Lung (tissue), 12 donors: ENCODE data around the gene WBP11. TPM values are rescaled to one million over a fixed set of nuclear protein-coding genes. Genes with fewer than 3 reads are reported as not detected.

Source experiments
- ATAC-seq: fragments of 200-7000 bp; cut with Tn5 transposase; one replicate; pipeline ENCODE4 v1.9.1; 2020; ENCODE audit warnings: moderate number of reproducible peaks; ENCODE audit not compliant: insufficient read depth, low FRiP score
- DNase-seq, 3 donors: peaks; one replicate each; pipeline ENCODE4 v3.0.0-alpha.2; 2013 to 2017
- H3K27ac ChIP-seq, 2 donors: one replicate each; pipeline ENCODE4 v1.5.1; 2013; ENCODE audit warnings: mild to moderate bottlenecking in 2 of 2, moderate library complexity in 2 of 2, control low read depth in 1 of 2, inconsistent platforms in 1 of 2, low read depth in 1 of 2, low read length in 1 of 2
- H3K27me3 ChIP-seq, 3 donors: one replicate each; pipeline ENCODE4 v1.5.1; 2013; ENCODE audit warnings: low read length in 2 of 3; ENCODE audit not compliant: control insufficient read depth in 3 of 3, insufficient read depth in 3 of 3
- H3K36me3 ChIP-seq, 4 donors: one replicate each; pipeline ENCODE4 v1.5.1; 2013; ENCODE audit warnings: low read length in 4 of 4, mild to moderate bottlenecking in 1 of 4, moderate library complexity in 1 of 4; ENCODE audit not compliant: control insufficient read depth in 4 of 4, insufficient read depth in 4 of 4
- H3K4me1 ChIP-seq, 5 donors: one replicate each; pipeline ENCODE4 v1.5.1; 2013; ENCODE audit warnings: low read length in 5 of 5, mild to moderate bottlenecking in 2 of 5, moderate library complexity in 1 of 5; ENCODE audit not compliant: control insufficient read depth in 5 of 5, insufficient read depth in 5 of 5
- H3K4me3 ChIP-seq: one replicate; pipeline ENCODE4 v1.5.1; 2013; ENCODE audit warnings: mild to moderate bottlenecking, control low read depth, moderate library complexity
- H3K9ac ChIP-seq, 2 donors: one replicate each; pipeline ENCODE4 v1.5.1; 2013; ENCODE audit warnings: low read length in 2 of 2, control low read depth in 1 of 2; ENCODE audit not compliant: insufficient read depth in 1 of 2
- H3K9me3 ChIP-seq, 4 donors: one replicate each; pipeline ENCODE4 v1.5.1; 2013; ENCODE audit warnings: low read length in 3 of 4, mild to moderate bottlenecking in 1 of 4, moderate library complexity in 1 of 4; ENCODE audit not compliant: control insufficient read depth in 4 of 4, insufficient read depth in 3 of 4
- CTCF ChIP-seq: IDR thresholded peaks from 2 replicates; pipeline ENCODE4 v1.5.1; 2012; ENCODE audit warnings: mild to moderate bottlenecking; ENCODE audit errors: control extremely low read depth, extremely low read depth
- WGBS, 2 donors: extraction: QIAGEN DNeasy Blood & Tissue Kit; methylation state at CpG; one replicate each; pipeline ENCODE4 v1.1.7; 2013; 5-methylcytosine and 5-hydroxymethylcytosine counted together
- polyA plus RNA-seq, 2 donors: library from polyadenylated mRNA; stranded (reverse); fragments of 200-250 nt; gene quantifications; one replicate each; pipeline ENCODE4 v1.2.1, GENCODE V29; 2013
- total RNA-seq, 2 donors: library from RNA; depleted of rRNA in 1 of 2; stranded (reverse); fragments of >200 nt in 1 of 2; gene quantifications; one replicate each; pipeline ENCODE4 v1.2.1, GENCODE V29; 2014 to 2021
- donor health status: control.
- donor health status: control.
- donor health status: Bipolar disorder and iron deficiency.
- donor health status: healthy.
- donor health status: DM: yes; HTN: yes; CAD: no.

The WBP11 gene
- total and polyA plus RNA-seq, 4 donors: 14.8 to 52.8 (median 30.6) TPM

DNA sequence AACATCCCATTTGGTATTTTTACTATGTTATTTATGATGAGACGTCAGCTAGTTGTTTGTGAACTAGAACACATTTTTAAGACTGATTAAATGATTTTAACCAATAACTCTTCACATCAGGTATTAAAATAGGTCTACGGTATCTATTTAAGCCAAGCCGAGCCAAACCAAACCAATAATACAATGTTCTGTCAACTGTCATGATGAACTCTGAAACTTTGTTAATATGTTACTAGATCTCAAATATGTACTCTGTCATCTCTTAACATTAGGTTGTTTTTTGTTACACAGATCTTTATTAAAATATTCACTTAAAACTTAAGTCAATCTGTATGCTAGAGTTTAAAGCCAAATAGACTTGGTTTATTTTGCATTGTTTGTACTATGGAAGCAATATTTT, 39.0 kb upstream of the WBP11 start:
- ATAC-seq: no peak
- WGBS, 2 donors: 75 to 88% methylated on average over 3 of the region's 3 CpGs
- Histone ChIP-seq H3K4me3 (no peak overlapping the region), H3K4me1 (peaks cover 6 to 26% (median 16%) of the 10 kb centered on the region in 5 donors), H3K9ac (no peak overlapping the region), H3K9me3 (no peaks in the 10 kb centered on the region), H3K27ac (peak overlapping the region in 1 of 2 donors; percentile 33), H3K36me3 (peaks cover 0 to 1% (median 0%) of the 10 kb centered on the region in 4 donors), H3K27me3 (no peaks in the 10 kb centered on the region)
- no peak for TF ChIP-seq CTCF
- DNase-seq: no peak

DNA sequence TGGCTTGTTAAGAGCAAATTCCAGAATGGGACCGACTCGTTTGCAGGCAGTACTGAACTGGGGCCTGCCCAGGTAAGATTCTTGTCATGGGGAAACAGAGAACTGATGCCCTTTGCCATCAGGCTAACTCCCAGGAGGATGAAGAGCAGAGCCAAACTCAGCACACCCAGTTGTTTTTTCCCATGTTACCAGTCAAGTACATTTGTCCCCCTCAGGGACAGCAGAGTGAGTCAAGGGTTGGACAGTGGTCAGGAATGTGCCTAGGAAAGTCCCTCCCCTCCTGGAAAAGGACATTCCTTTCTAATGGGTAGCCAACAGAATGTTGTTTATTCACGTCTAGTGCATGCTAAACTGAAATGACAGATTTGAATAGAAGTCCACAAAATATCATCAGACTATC, 38.5 kb upstream of the WBP11 start:
- Histone ChIP-seq H3K9me3 (no peaks in the 10 kb centered on the region), H3K27me3 (no peaks in the 10 kb centered on the region), H3K4me3 (no peak overlapping the region), H3K9ac (no peak overlapping the region), H3K36me3 (peaks cover 0 to 1% (median 0%) of the 10 kb centered on the region in 4 donors), H3K4me1 (peaks cover 1 to 21% (median 11%) of the 10 kb centered on the region in 5 donors), H3K27ac (peak overlapping the region; percentile 78 to 93)
- 33 to 69% methylated on average over 3 of the region's 3 CpGs for WGBS, 2 donors
- DNase-seq: peak; percentile 18 to 44 (median 40)
- peak; percentile 48 for ATAC-seq
- no peak for TF ChIP-seq CTCF

GRCh38 chr12:14840616-14841015, 37.3 kb upstream of the WBP11 start:
- Histone ChIP-seq H3K9ac (no peak overlapping the region), H3K9me3 (no peaks in the 10 kb centered on the region), H3K36me3 (peaks cover 0 to 1% (median 0%) of the 10 kb centered on the region in 4 donors), H3K27ac (no peak overlapping the region), H3K4me1 (peaks cover 0 to 17% (median 6%) of the 10 kb centered on the region in 5 donors), H3K27me3 (no peaks in the 10 kb centered on the region), H3K4me3 (no peak overlapping the region)
- DNase-seq: no peak
- no peak for ATAC-seq
- WGBS, 2 donors: 82 to 90% methylated on average over 4 of the region's 4 CpGs
- no peak for TF ChIP-seq CTCF

GRCh38 chr12:14839262-14839661, 36.0 kb upstream of the WBP11 start:
- 98 to 99% methylated on average over 1 of the region's 1 CpG for WGBS, 2 donors
- Histone ChIP-seq H3K27me3 (no peaks in the 10 kb centered on the region), H3K9ac (no peak overlapping the region), H3K4me1 (peaks cover 0 to 22% (median 8%) of the 10 kb centered on the region in 5 donors), H3K36me3 (peaks cover 0 to 1% (median 0%) of the 10 kb centered on the region in 4 donors), H3K27ac (no peak overlapping the region), H3K9me3 (no peaks in the 10 kb centered on the region), H3K4me3 (no peak overlapping the region)
- DNase-seq (no peak), ATAC-seq (no peak)
- no peak for TF ChIP-seq CTCF
